GM21423 (cell line): ENCODE measurements around the gene NR2E3.

Experiments
- ATAC-seq: cut with Tn5 transposase; IDR thresholded peaks from one replicate; pipeline ENCODE4 v1.9.1; 2021; ENCODE audit warnings: mild to moderate bottlenecking, moderate library complexity; ENCODE audit not compliant: unreplicated experiment

The NR2E3 gene

GRCh38 chr15:71810256-71811035, at the start of gene NR2E3:
Gene NR2E3, plus strand, starts transcription at chr15:71810554. Its CDS starts 190 bp downstream, at chr15:71810744.
- ATAC-seq, result no peak

- no peak for ATAC-seq
Observed at GRCh38 chr15:71760852-71761251, 49.5 kb upstream of the NR2E3 start.

DNA sequence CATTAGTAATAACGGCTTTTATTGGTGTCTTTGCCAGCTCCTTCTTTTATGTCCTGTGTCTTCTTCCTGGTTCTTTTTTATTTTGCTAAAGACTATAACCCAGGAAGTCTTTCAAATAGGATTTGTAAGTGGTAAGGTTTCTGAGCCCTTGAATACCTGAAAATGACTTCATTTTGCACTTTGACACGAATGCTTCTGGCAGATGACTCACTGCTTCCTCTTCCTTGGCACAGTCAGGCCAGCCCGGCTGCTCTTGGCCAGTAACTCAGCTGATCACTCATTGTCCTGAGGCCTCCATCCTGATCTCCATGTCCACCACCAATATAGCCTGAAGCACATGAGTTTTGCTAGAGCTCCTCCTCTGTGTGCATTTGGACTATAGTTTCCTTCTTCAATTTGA, 48.7 kb upstream of the NR2E3 start:
- ATAC-seq, result no peak

DNA sequence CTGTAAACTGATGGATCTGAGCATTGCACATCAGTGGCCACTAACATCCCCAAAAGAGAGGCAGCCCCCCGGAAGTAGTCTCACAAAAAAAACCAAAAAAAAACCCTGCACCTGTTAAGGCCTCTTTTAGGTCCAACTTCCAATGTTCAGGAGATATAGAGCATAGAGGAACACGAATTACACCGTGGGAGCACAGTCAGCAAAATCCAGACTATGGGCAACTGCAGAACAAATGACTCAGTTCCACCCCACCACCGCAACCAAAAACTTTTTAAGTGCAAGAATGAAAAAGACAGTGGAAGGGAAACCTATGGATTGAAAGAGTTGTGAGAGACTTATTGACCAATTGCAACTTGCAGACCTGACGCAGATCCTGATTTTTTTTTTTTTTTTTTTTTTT, 42.2 kb upstream of the NR2E3 start:
- no peak for ATAC-seq

DNA sequence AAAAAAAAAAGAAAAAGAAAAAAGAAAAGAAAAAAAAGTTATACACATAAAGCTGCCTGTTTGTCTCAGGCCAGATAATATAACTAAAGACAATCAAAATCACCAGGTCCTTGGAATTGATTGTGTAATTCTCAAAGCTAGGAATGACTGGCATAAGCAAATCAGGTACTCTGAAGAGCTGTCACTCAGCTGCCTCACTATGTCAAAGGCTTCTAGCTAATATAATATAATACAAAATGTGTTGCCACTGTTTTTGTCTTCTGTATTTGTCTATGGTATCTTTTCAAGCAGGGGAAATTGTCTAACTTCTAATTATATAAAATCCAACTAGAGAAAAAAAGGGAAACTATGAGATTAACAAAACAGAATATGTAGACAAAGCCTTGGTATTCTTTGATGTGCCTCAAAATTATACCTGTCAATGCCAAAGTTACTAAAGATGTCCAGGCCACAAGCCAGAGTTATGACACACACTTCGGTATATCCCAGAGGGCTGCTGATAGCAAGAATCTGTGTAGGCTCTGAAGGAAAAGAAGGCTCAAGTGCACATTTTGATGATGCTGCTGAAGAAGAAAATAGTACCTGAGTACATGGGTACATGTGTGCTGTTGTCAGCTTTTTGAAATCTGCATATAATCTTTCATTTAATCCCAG, 37.0 kb upstream of the NR2E3 start:
- no peak for ATAC-seq

GRCh38 chr15:71775856-71776255, 34.5 kb upstream of the NR2E3 start:
- ATAC-seq, result no peak

DNA sequence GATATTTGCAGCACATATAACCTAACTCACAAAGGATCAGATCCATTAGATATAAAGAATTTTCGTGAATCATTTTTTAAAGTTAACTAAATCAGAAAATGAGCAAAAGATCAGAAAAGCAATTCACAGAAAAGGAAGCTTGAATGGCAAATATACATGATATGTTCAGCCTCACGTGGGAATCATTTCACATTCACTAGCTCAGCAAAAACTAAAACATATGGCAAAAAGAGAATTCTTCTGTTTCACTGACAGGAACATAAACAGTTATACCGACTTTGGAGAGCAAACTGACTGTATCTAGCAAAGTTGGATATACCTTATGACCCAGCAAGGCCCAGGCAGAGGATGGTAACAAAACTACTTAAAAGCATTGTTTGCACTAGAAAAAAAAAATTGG, 34.0 kb upstream of the NR2E3 start:
- no peak for ATAC-seq

GRCh38 chr15:71777216-71777943, 33.0 kb upstream of the NR2E3 start:
- ATAC-seq, result no peak

DNA sequence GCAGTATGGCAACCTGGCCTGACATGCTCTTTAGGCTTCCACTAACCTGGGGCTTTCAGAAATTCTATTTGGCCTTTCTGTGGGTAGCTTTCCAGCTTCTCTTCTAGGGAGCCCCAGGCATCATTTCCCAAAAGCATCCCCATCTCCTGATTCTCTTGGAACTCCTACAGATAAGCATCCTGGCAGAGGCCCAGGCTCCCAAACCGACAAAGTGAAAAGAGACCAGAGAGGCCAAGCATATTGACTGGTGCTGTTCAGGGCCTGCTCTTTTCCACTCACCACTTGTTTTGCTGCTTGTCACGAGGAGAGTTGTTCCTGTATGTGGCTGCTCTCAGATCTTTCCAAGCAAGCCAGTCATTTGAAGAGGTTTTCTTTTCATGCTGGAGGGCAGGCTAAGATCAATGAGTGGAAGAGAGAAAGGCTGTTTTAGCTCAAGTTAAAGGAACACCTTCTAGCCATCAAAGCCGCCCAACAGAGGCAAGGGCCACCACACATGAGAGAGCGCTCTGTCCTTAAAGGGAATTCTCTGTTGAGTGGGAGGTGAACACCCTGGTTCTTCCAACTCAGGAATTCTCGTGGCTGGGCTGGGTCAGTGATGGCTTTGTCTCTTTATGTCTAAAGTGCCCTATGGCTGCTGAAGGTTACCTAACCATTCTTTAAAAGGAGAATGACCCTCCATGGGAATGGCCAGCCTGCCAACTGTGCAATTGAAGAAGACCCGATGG, 31.1 kb upstream of the NR2E3 start:
- ATAC-seq, result no peak

- no peak for ATAC-seq
Observed at GRCh38 chr15:71780115-71780976, 30.0 kb upstream of the NR2E3 start.

DNA sequence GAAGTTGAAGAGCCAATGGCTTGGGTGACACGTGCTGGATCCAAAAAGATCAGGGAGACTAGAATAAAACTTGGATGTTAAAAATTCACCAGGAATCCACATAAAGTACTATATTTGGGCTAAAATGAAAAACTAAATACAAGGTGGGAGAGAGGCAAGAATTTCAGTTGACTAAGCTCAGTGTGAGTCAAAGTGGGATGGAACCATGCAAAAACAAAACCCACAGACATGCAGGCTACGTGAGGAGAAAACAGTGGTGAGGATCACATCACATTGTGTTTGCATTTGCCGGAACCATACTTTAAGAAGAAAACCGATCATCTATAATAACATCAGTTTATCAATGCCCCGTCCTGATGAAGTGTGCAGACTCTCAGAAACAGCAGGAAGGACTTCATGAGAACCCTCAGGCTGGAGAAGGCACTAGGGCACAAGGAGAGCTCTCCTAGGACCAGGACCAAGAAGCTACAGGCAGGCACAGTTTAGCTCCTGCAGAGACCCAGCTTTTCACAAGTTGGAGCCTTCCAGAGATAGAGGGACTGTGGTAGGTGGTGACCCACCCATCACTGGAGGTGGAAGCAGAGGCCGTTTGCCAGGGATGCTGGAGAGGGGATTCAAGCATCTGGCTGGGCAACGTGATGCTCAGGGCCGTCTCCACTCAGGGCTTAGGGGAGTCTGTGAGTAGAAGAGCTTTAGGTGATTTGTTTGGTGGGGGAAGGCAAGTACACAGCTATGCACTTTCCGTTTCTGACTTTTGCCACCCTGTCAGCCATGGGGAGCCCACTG, 29.0 kb upstream of the NR2E3 start:
- no peak for ATAC-seq

DNA sequence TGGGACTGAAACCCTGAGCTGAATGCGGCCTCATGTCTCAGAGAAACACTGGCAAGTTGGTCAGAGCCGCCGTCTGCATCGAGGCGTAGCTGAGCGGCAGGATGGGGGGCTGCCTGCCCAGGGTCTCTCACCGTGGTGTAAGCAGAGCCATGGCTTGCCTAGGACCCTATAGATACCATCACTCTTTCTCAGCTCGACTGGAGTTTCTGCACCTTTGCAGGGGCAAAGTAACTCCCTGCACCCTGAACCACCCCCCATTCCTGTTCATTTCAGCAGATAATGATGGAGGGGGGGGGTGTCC, 28.4 kb upstream of the NR2E3 start:
- no peak for ATAC-seq

- ATAC-seq, result no peak
Observed at GRCh38 chr15:71782422-71783165, 27.8 kb upstream of the NR2E3 start.

- ATAC-seq, result no peak
Observed at GRCh38 chr15:71784719-71785118, 25.6 kb upstream of the NR2E3 start.

DNA sequence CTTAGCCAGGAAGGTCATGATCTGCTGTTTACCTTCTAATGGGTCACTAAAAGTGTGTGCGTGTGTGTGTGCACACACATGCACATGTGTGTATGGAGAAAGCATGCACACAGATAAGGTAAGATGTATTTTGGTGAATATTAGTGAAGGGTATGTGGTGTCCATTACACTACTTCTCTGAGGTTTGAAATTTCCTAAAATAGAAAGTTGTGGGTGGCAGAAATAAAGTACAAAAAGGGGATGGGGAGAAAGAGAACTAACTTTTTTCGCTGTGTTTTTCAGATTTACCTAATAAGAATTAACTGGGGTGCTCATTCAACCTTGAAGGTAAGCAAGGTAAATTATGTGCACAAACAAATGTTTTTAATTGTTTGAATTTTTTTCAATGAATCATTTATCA, 24.4 kb upstream of the NR2E3 start:
- ATAC-seq, result no peak

DNA sequence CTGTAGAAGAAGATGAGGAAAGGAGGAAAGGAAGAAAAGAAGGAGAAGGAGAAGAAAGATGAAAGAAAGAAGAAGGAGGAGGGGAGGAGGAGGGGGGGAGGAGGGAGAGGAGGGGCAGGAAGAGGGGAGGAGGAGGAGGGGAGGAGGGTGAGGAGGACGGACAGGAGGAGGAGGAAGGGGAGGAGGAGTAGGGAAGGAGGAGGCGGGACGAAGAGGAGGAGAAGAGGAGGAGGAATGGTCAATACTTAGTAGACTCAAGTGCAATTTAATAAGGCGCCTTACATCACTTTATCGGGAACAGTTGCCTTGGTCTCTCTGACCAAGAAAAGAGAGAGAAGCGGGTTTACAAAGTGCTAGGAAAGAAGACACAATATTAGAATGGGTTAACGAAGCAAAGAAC, 23.7 kb upstream of the NR2E3 start:
- ATAC-seq, result no peak

- no peak for ATAC-seq
Observed at GRCh38 chr15:71788646-71789579, 21.4 kb upstream of the NR2E3 start.

DNA sequence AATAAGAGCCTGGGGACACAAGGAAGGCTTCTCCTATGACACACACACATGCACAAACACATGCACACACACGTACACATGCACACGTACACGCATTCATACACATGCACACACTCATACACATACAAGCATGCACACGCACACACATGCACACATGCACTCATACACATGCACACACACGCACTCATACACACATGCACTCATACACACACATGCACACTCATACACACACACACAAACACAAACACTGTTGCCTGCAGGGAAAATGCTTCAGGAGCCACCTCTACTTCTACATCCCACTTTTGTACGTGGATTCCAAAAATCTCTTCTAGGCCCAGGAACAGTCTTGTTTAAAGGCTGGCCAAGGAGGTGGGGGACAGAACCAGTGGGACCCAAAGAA, 20.7 kb upstream of the NR2E3 start:
- ATAC-seq, result no peak
